ENCODE data around the gene IFT57. TPM values are rescaled to one million over a fixed set of nuclear protein-coding genes. Genes with fewer than 3 reads are reported as not detected.
"Not testable (repeated sequence)": the region's sequence is repeated elsewhere in the genome, so short reads cannot be mapped to it uniquely, and the experiment has no call there.

Gene IFT57
- total and polyA plus RNA-seq, 10 donors = 26.2 to 48.9 (median 38.9) TPM

- TF ChIP-seq POLR2AphosphoS5 (IDR thresholded peaks at IDR 0.05) = no peak
- TF ChIP-seq POLR2A (IDR thresholded peaks at IDR 0.05) = no peak
- TF ChIP-seq CTCF (IDR thresholded peaks at IDR 0.05 in 8 of 11, conservative IDR thresholded peaks at IDR 0.05 in 3 of 11) = no peak
- Histone ChIP-seq H3K27ac (peak overlapping the region in 1 of 8 donors; percentile 4), H3K4me3 (no peak overlapping the region), H3K27me3 (replicated peaks in 1 of 7) (no peaks in the 10 kb centered on the region), H3K4me1 (peaks cover 0 to 16% (median 0%) of the 10 kb centered on the region in 6 donors), H3K9me3 (peaks cover 0 to 5% (median 0%) of the 10 kb centered on the region in 8 donors), H3K36me3 (peaks cover 0 to 29% (median 0%) of the 10 kb centered on the region in 6 donors)
- intact Hi-C loops (cut with DNase I; ENCODE audit: low total_unique reads) = no loop called here
- DNase-seq = no peak
- 70 to 92% (median 82%) methylated on average over 1 of the region's 1 CpG for WGBS, 5 donors
Observed at GRCh38 chr3:108158251-108158650, 64.0 kb downstream of the IFT57 start.

GRCh38 chr3:108157273-108157672 lies 65.0 kb downstream of the IFT57 start:
- TF ChIP-seq POLR2A (IDR thresholded peaks at IDR 0.05) (no peak), POLR2AphosphoS5 (IDR thresholded peaks at IDR 0.05) (no peak), CTCF (IDR thresholded peaks at IDR 0.05 in 8 of 11, conservative IDR thresholded peaks at IDR 0.05 in 3 of 11) (no peak)
- WGBS, 5 donors = 74 to 98% (median 92%) methylated on average over 2 of the region's 2 CpGs
- intact Hi-C loops (cut with DNase I; ENCODE audit: low total_unique reads) = no loop called here
- peaks cover 0 to 20% (median 0%) of the 10 kb centered on the region in 6 donors for H3K36me3 ChIP-seq
- H3K4me3 ChIP-seq = no peak overlapping the region
- no peak for DNase-seq
- peaks cover 0 to 25% (median 0%) of the 10 kb centered on the region in 6 donors for H3K4me1 ChIP-seq
- no peaks in the 10 kb centered on the region for H3K27me3 ChIP-seq (replicated peaks in 1 of 7)
- peaks cover 0 to 5% (median 0%) of the 10 kb centered on the region in 8 donors for H3K9me3 ChIP-seq
- H3K27ac ChIP-seq = no peak overlapping the region

- intact Hi-C loops (cut with DNase I; ENCODE audit: low total_unique reads) = no loop called here
- no peak overlapping the region for H3K4me3 ChIP-seq
- no peaks in the 10 kb centered on the region for H3K27me3 ChIP-seq (replicated peaks in 1 of 7)
- peaks cover 0 to 25% (median 0%) of the 10 kb centered on the region in 6 donors for H3K4me1 ChIP-seq
- 91 to 97% (median 94%) methylated on average over 4 of the region's 4 CpGs for WGBS, 5 donors
- TF ChIP-seq POLR2A (IDR thresholded peaks at IDR 0.05) (no peak), CTCF (IDR thresholded peaks at IDR 0.05 in 8 of 11, conservative IDR thresholded peaks at IDR 0.05 in 3 of 11) (no peak), POLR2AphosphoS5 (IDR thresholded peaks at IDR 0.05) (no peak)
- H3K36me3 ChIP-seq = peaks cover 0 to 11% (median 0%) of the 10 kb centered on the region in 6 donors
- H3K9me3 ChIP-seq = peaks cover 0 to 5% (median 0%) of the 10 kb centered on the region in 8 donors
- no peak for DNase-seq
- no peak overlapping the region for H3K27ac ChIP-seq
Observed at GRCh38 chr3:108156312-108156853, 65.8 kb downstream of the IFT57 start.

GRCh38 chr3:108155642-108156041 lies 66.6 kb downstream of the IFT57 start:
- H3K36me3 ChIP-seq; H3K27ac ChIP-seq; H3K9me3 ChIP-seq; H3K27me3 ChIP-seq (replicated peaks in 1 of 7); DNase-seq; H3K4me3 ChIP-seq; intact Hi-C loops (cut with DNase I; ENCODE audit: low total_unique reads): not testable (repeated sequence)
- H3K4me1 ChIP-seq = peaks cover 0 to 25% (median 0%) of the 10 kb centered on the region in 6 donors
- 70 to 99% (median 98%) methylated on average over 4 of the region's 4 CpGs for WGBS, 5 donors

Data from spleen (tissue), 11 donors.